HL-60 (cell line): ENCODE data around the gene MMP7.
A peak's percentile ranks its signal among the peaks of the same experiment; 100 is the strongest.

Experiments
- DNase-seq, 2 experiments: peaks; one replicate each; pipeline ENCODE4 v3.0.0-alpha.2; 2010 to 2020; ENCODE audit warnings: low read depth in 1 of 2, low spot score in 1 of 2
- H3K27ac ChIP-seq: fragments of 250-450 bp; sonication (Bioruptor Pico); replicated peaks from 2 replicates; pipeline ENCODE4 v1.5.1; 2020; ENCODE audit warnings: mild to moderate bottlenecking, moderate library complexity
- H3K27me3 ChIP-seq: fragments of 250-450 bp; sonication (Bioruptor Pico); 2 replicates; pipeline ENCODE4 v1.5.1; 2021; ENCODE audit warnings: mild to moderate bottlenecking, moderate library complexity; ENCODE audit not compliant: insufficient read depth, poor library complexity, severe bottlenecking
- H3K4me3 ChIP-seq: replicated peaks from 2 replicates; pipeline ENCODE4 v1.5.1; 2011; ENCODE audit warnings: mild to moderate bottlenecking, control low read depth, low read length; ENCODE audit not compliant: insufficient read depth
- CTCF ChIP-seq: IDR thresholded peaks from one replicate; pipeline ENCODE4 v1.5.1; 2011; ENCODE audit warnings: low read length, control low read depth, inconsistent platforms; ENCODE audit not compliant: insufficient read depth
- GABPA ChIP-seq: IDR thresholded peaks from 2 replicates; pipeline ENCODE4 v1.6.1; 2012; ENCODE audit warnings: low read depth
- POLR2AphosphoS5 ChIP-seq: IDR thresholded peaks from 2 replicates; pipeline ENCODE4 v1.6.1; 2012; ENCODE audit warnings: low read depth
- REST ChIP-seq: IDR thresholded peaks from 2 replicates; pipeline ENCODE4 v1.6.1; 2012; ENCODE audit warnings: low read depth; ENCODE audit not compliant: insufficient replicate concordance
- SPI1 ChIP-seq: IDR thresholded peaks from 2 replicates; pipeline ENCODE4 v1.6.1; 2012; ENCODE audit warnings: low read depth, mild to moderate bottlenecking, borderline replicate concordance

The MMP7 gene

GRCh38 chr11:102495161-102496042, 35.1 kb downstream of the MMP7 start:
- Histone ChIP-seq H3K27me3 (no peaks in the 10 kb centered on the region), H3K27ac (no peak overlapping the region), H3K4me3 (no peak overlapping the region)
- TF ChIP-seq SPI1 (no peak), POLR2AphosphoS5 (no peak), CTCF (peak; percentile 22), REST (no peak), GABPA (no peak)
- DNase-seq, result peak; percentile 32 to 57

GRCh38 chr11:102494216-102494615, 36.3 kb downstream of the MMP7 start:
- no peak for DNase-seq
- Histone ChIP-seq H3K4me3 (no peak overlapping the region), H3K27me3 (no peaks in the 10 kb centered on the region), H3K27ac (no peak overlapping the region)
- no peak for TF ChIP-seq POLR2AphosphoS5
- no peak for TF ChIP-seq SPI1
- no peak for TF ChIP-seq CTCF
- TF ChIP-seq REST, result no peak
- no peak for TF ChIP-seq GABPA

GRCh38 chr11:102493524-102493923, 37.0 kb downstream of the MMP7 start:
- TF ChIP-seq SPI1 (no peak), CTCF (no peak), GABPA (no peak), REST (no peak), POLR2AphosphoS5 (no peak)
- Histone ChIP-seq H3K27ac (no peak overlapping the region), H3K27me3 (no peaks in the 10 kb centered on the region), H3K4me3 (no peak overlapping the region)
- no peak for DNase-seq
